Measurements from ENCODE around the gene ZC3HAV1. TPM values are rescaled to one million over a fixed set of nuclear protein-coding genes. Genes with fewer than 3 reads are reported as not detected.
"Not testable (repeated sequence)": the region's sequence is repeated elsewhere in the genome, so short reads cannot be mapped to it uniquely, and the experiment has no call there.

ZC3HAV1 gene
- total RNA-seq, 1 donor from 2014 or later, result 23.7 TPM

- no peaks in the 10 kb centered on the region for H3K4me1 Mint-ChIP-seq
- DNase-seq (ENCODE audit: low spot score in 2 of 2, unreplicated experiment in 2 of 2), result no peak
- H3K4me3 Mint-ChIP-seq, result no peak overlapping the region
- TF ChIP-seq, protein P1, sequence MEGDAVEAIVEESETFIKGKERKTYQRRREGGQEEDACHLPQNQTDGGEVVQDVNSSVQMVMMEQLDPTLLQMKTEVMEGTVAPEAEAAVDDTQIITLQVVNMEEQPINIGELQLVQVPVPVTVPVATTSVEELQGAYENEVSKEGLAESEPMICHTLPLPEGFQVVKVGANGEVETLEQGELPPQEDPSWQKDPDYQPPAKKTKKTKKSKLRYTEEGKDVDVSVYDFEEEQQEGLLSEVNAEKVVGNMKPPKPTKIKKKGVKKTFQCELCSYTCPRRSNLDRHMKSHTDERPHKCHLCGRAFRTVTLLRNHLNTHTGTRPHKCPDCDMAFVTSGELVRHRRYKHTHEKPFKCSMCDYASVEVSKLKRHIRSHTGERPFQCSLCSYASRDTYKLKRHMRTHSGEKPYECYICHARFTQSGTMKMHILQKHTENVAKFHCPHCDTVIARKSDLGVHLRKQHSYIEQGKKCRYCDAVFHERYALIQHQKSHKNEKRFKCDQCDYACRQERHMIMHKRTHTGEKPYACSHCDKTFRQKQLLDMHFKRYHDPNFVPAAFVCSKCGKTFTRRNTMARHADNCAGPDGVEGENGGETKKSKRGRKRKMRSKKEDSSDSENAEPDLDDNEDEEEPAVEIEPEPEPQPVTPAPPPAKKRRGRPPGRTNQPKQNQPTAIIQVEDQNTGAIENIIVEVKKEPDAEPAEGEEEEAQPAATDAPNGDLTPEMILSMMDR (IDR thresholded peaks at IDR 0.05; ENCODE audit: unreplicated experiment), result no peak
- H3K27ac Mint-ChIP-seq, result no peak overlapping the region
- no peaks in the 10 kb centered on the region for H3K9me3 Mint-ChIP-seq
- H3K36me3 Mint-ChIP-seq, result peaks cover 39% of the 10 kb centered on the region
- no peaks in the 10 kb centered on the region for H3K27me3 Mint-ChIP-seq (ENCODE audit: low read depth)
Measured at GRCh38 chr7:139061416-139061815, 48.1 kb downstream of the ZC3HAV1 start.

GRCh38 chr7:139060695-139061237 lies 48.8 kb downstream of the ZC3HAV1 start:
- no peak overlapping the region for H3K27ac Mint-ChIP-seq
- H3K27me3 Mint-ChIP-seq (ENCODE audit: low read depth), result no peaks in the 10 kb centered on the region
- no peak for DNase-seq (ENCODE audit: low spot score in 2 of 2, unreplicated experiment in 2 of 2)
- H3K9me3 Mint-ChIP-seq, result no peaks in the 10 kb centered on the region
- no peaks in the 10 kb centered on the region for H3K4me1 Mint-ChIP-seq
- peaks cover 34% of the 10 kb centered on the region for H3K36me3 Mint-ChIP-seq
- H3K4me3 Mint-ChIP-seq, result no peak overlapping the region
- TF ChIP-seq, protein P1 (IDR thresholded peaks at IDR 0.05; ENCODE audit: unreplicated experiment), result no peak

GRCh38 chr7:139059905-139060304 lies 49.6 kb downstream of the ZC3HAV1 start:
- no peak overlapping the region for H3K4me3 Mint-ChIP-seq
- TF ChIP-seq, protein P1 (IDR thresholded peaks at IDR 0.05; ENCODE audit: unreplicated experiment), result no peak
- peak overlapping the region; percentile 50 for H3K27ac Mint-ChIP-seq
- H3K4me1 Mint-ChIP-seq, result no peaks in the 10 kb centered on the region
- no peaks in the 10 kb centered on the region for H3K27me3 Mint-ChIP-seq (ENCODE audit: low read depth)
- peaks cover 32% of the 10 kb centered on the region for H3K36me3 Mint-ChIP-seq
- no peak for DNase-seq (ENCODE audit: low spot score in 2 of 2, unreplicated experiment in 2 of 2)
- no peaks in the 10 kb centered on the region for H3K9me3 Mint-ChIP-seq

DNA sequence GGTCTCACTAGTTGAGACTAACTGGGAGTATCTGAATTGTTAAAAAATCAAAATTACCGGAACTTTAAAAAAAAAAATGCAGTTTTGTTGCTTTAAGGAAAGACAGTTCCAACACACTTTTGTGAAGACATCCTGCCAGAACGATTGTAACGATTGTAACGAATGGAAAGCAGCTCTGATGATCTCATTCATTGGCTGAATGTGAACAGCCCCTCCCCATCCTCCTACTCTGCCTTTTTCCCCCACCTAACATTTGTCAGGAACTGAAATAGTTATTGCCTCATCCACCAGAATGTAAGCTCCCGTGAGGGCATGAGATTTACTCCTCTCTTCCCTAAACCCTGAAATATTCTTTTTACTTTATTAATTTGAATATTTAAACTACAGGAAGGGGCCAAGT lies 50.6 kb downstream of the ZC3HAV1 start:
- TF ChIP-seq, protein P1 (IDR thresholded peaks at IDR 0.05; ENCODE audit: unreplicated experiment), result no peak
- DNase-seq (ENCODE audit: low spot score in 2 of 2, unreplicated experiment in 2 of 2), result no peak
- Mint-ChIP-seq H3K27ac (no peak overlapping the region), H3K4me3 (no peak overlapping the region), H3K4me1 (no peaks in the 10 kb centered on the region), H3K27me3 (ENCODE audit: low read depth) (no peaks in the 10 kb centered on the region), H3K9me3 (no peaks in the 10 kb centered on the region), H3K36me3 (peaks cover 25% of the 10 kb centered on the region)

DNA sequence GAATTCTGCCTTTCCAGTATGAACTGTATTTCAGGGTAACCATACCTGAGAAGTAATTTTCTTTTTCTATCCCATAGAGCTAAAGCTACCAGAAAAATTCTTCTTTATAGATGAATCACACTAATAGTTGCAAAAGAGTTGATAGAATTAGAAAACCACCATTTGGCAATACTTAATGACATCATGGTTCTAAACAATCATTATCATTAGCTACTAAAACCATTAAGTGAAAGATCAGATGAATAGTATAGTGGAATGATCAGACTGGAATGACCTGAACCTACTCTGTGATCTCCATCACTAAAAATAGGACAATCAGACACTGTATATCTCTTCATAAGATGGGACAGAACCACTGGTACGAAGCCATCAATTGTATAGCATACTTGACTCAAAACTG lies 53.8 kb downstream of the ZC3HAV1 start:
- H3K9me3 Mint-ChIP-seq, result no peaks in the 10 kb centered on the region
- H3K27ac Mint-ChIP-seq, result no peak overlapping the region
- no peaks in the 10 kb centered on the region for H3K4me1 Mint-ChIP-seq
- TF ChIP-seq, protein P1 (IDR thresholded peaks at IDR 0.05; ENCODE audit: unreplicated experiment), result no peak
- no peak for DNase-seq (ENCODE audit: low spot score in 2 of 2, unreplicated experiment in 2 of 2)
- H3K27me3 Mint-ChIP-seq (ENCODE audit: low read depth), result no peaks in the 10 kb centered on the region
- H3K4me3 Mint-ChIP-seq, result no peak overlapping the region
- H3K36me3 Mint-ChIP-seq, result peaks cover 24% of the 10 kb centered on the region

DNA sequence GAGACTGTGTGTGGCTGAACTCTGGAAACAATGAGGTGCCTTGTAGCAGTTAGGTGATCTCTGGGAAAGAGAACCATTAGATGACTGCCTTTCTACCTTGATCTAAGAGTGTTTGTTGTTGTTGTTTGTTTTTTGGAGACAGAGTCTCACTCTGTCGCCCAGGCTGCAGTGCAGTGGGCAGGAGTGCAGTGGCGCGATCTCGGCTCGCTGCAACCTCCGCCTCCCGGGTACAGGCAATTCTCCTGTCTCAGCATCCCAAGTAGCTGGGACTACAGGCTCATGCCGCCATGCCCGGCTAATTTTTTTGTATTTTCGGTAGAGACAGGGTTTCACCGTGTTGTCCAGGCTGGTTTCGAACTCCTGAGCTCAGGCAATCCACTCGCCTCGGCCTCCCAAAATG lies 54.9 kb downstream of the ZC3HAV1 start:
- H3K9me3 Mint-ChIP-seq; H3K27ac Mint-ChIP-seq; H3K27me3 Mint-ChIP-seq (ENCODE audit: low read depth); H3K4me3 Mint-ChIP-seq; H3K4me1 Mint-ChIP-seq; DNase-seq (ENCODE audit: low spot score in 2 of 2, unreplicated experiment in 2 of 2): not testable (repeated sequence)
- H3K36me3 Mint-ChIP-seq, result peaks cover 21% of the 10 kb centered on the region

Measured in mesothelial cell of epicardium (in vitro differentiated cells).